Esophagus muscularis mucosa (tissue), 4 donors: ENCODE data around the gene UBTD2. TPM values are rescaled to one million over a fixed set of nuclear protein-coding genes. Genes with fewer than 3 reads are reported as not detected.
A peak's percentile ranks its signal among the peaks of the same experiment; 100 is the strongest.
"Not testable (repeated sequence)": the region's sequence is repeated elsewhere in the genome, so short reads cannot be mapped to it uniquely, and the experiment has no call there.

Experiments
- DNase-seq: peaks from one replicate; pipeline ENCODE4 v3.0.0-alpha.2; 2017; ENCODE audit errors: extremely low spot score
- H3K27ac ChIP-seq, 4 donors: fragments of 200-600 bp; sonication (generic); replicated peaks in 1 of 4; 1 replicate in 3 of 4; 2 replicates in 1 of 4; pipeline ENCODE4 v1.5.1; 2016 to 2019; ENCODE audit warnings: mild to moderate bottlenecking in 1 of 4
- H3K27me3 ChIP-seq, 4 donors: fragments of 200-600 bp; sonication (generic); one replicate each; pipeline versions ENCODE4 v1.5.1 to v1.6.0; 2016 to 2019
- H3K36me3 ChIP-seq, 4 donors: fragments of 200-600 bp; sonication (generic); one replicate each; pipeline ENCODE4 v1.5.1; 2016 to 2019
- H3K4me1 ChIP-seq, 4 donors: fragments of 200-600 bp; sonication (generic); one replicate each; pipeline ENCODE4 v1.5.1; 2016 to 2019
- H3K4me3 ChIP-seq, 4 donors: fragments of 200-600 bp; sonication (generic); 1 replicate in 2 of 4; 2 replicates in 2 of 4; pipeline ENCODE4 v1.5.1; 2016 to 2019; ENCODE audit warnings: mild to moderate bottlenecking in 4 of 4, moderate library complexity in 1 of 4
- H3K9me3 ChIP-seq, 4 donors: fragments of 200-600 bp; sonication (generic); 1 replicate in 3 of 4; 2 replicates in 1 of 4; pipeline ENCODE4 v1.5.1; 2016 to 2019
- EP300 ChIP-seq: sonication (generic); formaldehyde crosslinking; IDR thresholded peaks from one replicate; pipeline ENCODE4 v1.6.1; 2017; ENCODE audit warnings: antibody characterized with exemption
- POLR2A ChIP-seq: fragments of 450-650 bp; IDR thresholded peaks from one replicate; pipeline ENCODE4 v1.6.1; 2017; ENCODE audit warnings: antibody characterized with exemption, moderate library complexity, mild to moderate bottlenecking, low read depth
- POLR2AphosphoS5 ChIP-seq, 2 donors: sonication (generic); formaldehyde crosslinking; IDR thresholded peaks; one replicate each; pipeline ENCODE4 v1.6.1; 2017; ENCODE audit warnings: antibody characterized with exemption in 2 of 2
- WGBS: methylation state at CpG from one replicate; pipeline ENCODE4 v1.1.5; 2018; 5-methylcytosine and 5-hydroxymethylcytosine counted together
- intact Hi-C: fragments of 100-400 bp; cut with DNase I; formaldehyde crosslinking; loops from one replicate; pipeline ENCODE4 v1.15.1; 2023
- total RNA-seq, 4 donors: library from RNA; depleted of rRNA; stranded (reverse); fragments of >200 nt; gene quantifications; one replicate each; pipeline versions ENCODE4 v1.1.0 to v1.2.1, GENCODE V29; 2016
- TF ChIP-seq, protein P1 (sequence below), 3 experiments: fragments of 200-600 bp in 2 of 3; fragments of 450-650 bp in 1 of 3; sonication (generic) in 2 of 3; IDR thresholded peaks; one replicate each; pipeline ENCODE4 v1.5.1; 2017 to 2019; ENCODE audit warnings: antibody characterized with exemption in 3 of 3, mild to moderate bottlenecking in 2 of 3, moderate library complexity in 1 of 3

Gene UBTD2
- total RNA-seq, 4 donors from 2014 or later = 19.4 to 20.0 (median 19.9) TPM

DNA sequence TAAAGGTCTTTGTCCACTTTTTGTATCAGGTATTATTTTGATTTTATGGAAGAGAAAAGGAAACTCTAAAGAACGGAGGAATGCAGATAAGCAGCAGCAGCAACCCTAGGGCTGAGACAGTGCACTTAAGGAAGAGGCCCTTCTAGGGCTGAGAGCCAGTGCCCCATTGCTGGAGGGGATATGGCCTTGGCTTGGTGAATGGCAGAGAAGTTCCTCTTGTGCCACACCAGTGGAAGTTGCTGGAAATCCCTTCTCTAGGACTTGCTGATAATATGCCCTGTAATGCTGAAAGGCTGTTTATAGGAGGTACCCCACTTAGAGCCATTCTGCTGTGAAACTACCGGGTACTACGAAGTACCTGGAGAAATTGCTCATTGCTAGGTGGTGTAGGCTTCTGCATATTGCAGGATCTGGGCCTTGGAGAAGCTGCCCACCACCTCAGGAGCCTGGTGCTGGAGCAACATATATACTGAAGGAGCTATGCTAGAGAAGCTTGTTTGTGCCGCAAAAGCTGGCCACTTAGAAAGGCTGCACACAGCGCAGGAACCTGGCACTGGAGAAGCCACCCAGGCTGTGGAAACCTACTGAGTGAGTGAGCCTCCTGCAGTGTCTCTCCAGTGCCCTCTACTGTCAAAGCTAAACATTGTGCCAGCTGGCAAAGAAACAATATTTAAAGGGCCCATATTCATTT is 9.6 kb upstream of the UBTD2 start:
- Histone ChIP-seq H3K27ac (no peak overlapping the region), H3K4me3 (no peak overlapping the region), H3K9me3 (no peaks in the 10 kb centered on the region), H3K36me3 (no peaks in the 10 kb centered on the region), H3K27me3 (no peaks in the 10 kb centered on the region), H3K4me1 (peaks cover 3 to 6% (median 4%) of the 10 kb centered on the region in 4 donors)
- 57% methylated on average over 5 of the region's 5 CpGs for WGBS
- peak; percentile 90 for DNase-seq
- intact Hi-C loops = loop anchor here (5.0 kb wide), 1 partner anchor 106 kb away; the partner anchor contains the start of gene STK10
- TF ChIP-seq POLR2AphosphoS5 (IDR thresholded peaks at IDR 0.05) (peak; percentile 25 to 56), POLR2A (no peak), EP300 (no peak)
- TF ChIP-seq, protein P1, sequence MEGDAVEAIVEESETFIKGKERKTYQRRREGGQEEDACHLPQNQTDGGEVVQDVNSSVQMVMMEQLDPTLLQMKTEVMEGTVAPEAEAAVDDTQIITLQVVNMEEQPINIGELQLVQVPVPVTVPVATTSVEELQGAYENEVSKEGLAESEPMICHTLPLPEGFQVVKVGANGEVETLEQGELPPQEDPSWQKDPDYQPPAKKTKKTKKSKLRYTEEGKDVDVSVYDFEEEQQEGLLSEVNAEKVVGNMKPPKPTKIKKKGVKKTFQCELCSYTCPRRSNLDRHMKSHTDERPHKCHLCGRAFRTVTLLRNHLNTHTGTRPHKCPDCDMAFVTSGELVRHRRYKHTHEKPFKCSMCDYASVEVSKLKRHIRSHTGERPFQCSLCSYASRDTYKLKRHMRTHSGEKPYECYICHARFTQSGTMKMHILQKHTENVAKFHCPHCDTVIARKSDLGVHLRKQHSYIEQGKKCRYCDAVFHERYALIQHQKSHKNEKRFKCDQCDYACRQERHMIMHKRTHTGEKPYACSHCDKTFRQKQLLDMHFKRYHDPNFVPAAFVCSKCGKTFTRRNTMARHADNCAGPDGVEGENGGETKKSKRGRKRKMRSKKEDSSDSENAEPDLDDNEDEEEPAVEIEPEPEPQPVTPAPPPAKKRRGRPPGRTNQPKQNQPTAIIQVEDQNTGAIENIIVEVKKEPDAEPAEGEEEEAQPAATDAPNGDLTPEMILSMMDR (IDR thresholded peaks at IDR 0.05) = peak; percentile 67 to 84 (median 76)

DNA sequence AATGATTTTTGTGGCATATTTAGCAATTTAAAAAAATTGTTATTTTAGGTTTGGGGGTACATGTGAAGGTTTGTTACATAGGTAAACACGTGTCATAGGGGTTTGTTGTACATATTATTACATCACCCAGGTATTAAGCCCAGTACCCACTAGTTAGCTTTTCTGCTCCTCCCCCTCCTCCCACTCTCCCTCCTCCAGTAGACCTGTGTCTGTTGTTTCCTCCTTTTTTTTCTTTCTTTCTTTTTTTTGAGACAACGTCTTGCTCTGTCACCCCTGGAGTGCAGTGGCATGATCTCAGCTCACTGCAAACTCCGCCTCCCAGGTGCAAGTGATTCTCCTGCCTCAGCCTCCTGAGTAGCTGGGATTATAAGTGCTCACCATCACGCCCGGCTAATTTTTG is 8.3 kb upstream of the UBTD2 start:
- H3K27ac ChIP-seq, H3K4me3 ChIP-seq, H3K36me3 ChIP-seq, H3K27me3 ChIP-seq, H3K4me1 ChIP-seq, H3K9me3 ChIP-seq, DNase-seq: not testable (repeated sequence)
- WGBS = 84% methylated on average over 5 of the region's 5 CpGs
- intact Hi-C loops = loop anchor here (5.0 kb wide), 1 partner anchor 105 kb away; the partner anchor contains the start of gene STK10

DNA sequence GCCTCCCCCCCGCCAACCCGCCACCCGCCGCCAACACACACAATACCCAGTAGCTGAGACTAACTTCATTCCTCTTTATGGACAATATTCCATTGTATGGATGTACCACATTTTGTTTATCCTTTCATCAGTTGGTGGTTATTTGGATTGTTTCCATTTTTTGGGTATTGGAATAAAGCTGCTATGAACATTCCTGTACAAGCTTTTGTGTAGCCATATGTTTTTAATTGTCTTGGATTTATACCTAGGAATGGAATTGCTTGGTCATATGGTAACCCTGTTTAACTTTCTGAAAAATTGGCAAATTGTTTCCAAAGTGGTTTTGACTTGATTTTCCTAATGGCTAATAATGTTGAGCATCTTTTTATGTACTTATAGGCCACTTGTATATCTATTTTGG is 4.9 kb upstream of the UBTD2 start:
- Histone ChIP-seq H3K27ac (no peak overlapping the region), H3K4me1 (peaks cover 3 to 15% (median 9%) of the 10 kb centered on the region in 4 donors), H3K27me3 (no peaks in the 10 kb centered on the region), H3K4me3 (no peak overlapping the region), H3K36me3 (no peaks in the 10 kb centered on the region), H3K9me3 (no peaks in the 10 kb centered on the region)
- TF ChIP-seq, protein P1 (IDR thresholded peaks at IDR 0.05) = no peak
- TF ChIP-seq EP300 = no peak
- no peak for TF ChIP-seq POLR2A
- no peak for TF ChIP-seq POLR2AphosphoS5 (IDR thresholded peaks at IDR 0.05)
- peak; percentile 14 for DNase-seq
- 100% methylated on average over 4 of the region's 4 CpGs for WGBS
- intact Hi-C loops = loop anchor here (10.0 kb wide), 1 partner anchor 166 kb away; the partner anchor contains the start of gene SH3PXD2B

DNA sequence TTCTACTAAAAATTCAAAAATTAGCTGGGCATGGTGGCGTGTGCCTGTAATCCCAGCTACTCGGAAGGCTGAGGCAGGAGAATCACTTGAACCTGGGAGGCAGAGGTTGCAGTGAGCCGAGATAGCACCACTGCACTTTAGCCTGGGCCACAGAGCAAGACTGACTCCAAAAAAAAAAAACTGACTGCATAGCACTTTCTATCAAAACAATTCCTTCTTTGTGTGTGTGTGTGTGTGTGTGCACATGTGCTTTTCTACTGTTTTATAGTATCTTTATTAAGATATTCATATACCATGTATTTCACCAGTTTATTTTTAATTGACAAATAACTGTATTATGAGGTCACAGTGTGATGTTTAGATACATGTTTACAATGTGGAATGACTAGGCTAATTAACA is 3.6 kb upstream of the UBTD2 start:
- not testable (repeated sequence) for H3K4me3 ChIP-seq, H3K27ac ChIP-seq, H3K9me3 ChIP-seq, DNase-seq, H3K36me3 ChIP-seq, H3K27me3 ChIP-seq
- peaks cover 4 to 20% (median 12%) of the 10 kb centered on the region in 4 donors for H3K4me1 ChIP-seq
- intact Hi-C loops = loop anchor here (10.0 kb wide), 1 partner anchor 168 kb away; the partner anchor contains the start of gene SH3PXD2B
- 90% methylated on average over 3 of the region's 3 CpGs for WGBS

DNA sequence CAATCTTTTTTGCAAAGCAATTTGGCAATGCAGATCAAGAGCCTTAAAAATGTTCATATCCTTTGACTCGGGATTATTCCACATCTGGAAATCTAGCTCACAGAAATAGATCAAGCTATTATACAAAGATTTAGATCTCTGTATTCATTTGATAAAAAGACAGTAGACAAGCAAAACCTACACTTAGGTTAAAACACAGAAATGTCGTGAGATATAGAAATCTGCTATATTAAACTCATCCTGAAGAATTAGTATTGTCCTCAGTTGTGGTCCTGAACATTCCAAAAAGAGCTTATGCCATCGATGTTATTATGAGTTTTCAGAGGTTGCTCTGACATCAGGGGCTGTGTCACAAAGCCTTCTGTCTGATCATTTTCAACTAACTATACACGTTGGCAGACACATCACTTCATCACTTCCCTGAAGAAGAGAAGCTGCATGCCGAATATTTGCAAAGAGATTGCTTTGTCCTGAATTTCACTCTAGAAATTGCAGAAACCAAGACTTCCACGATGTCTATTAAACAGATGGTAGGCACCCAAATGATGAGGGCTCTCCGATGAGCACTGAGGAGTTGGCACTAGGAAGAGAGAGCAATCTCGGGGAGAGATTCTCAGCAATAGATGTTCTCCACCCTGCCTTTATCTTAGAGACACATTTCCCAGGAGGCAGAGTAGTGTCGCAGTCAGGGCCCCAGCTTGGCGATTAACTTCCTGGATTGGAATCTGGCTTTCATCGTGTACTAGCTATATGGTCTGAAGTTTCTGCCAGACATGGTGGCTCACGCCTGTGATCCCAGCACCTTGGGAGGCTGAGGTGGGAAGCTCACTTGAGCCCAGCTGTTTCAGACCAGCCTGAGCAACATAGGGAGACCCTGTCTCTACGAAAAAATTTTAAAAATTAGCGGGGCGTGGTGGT is 1.9 kb upstream of the UBTD2 start:
- intact Hi-C loops = loop anchor here (10.0 kb wide), 1 partner anchor 169 kb away; the partner anchor contains the start of gene SH3PXD2B
- Histone ChIP-seq H3K9me3 (no peaks in the 10 kb centered on the region), H3K36me3 (no peaks in the 10 kb centered on the region), H3K27ac (peak overlapping the region in 1 of 4 donors; percentile 97), H3K27me3 (no peaks in the 10 kb centered on the region), H3K4me1 (peaks cover 20 to 37% (median 29%) of the 10 kb centered on the region in 4 donors), H3K4me3 (peak overlapping the region in 1 of 4 donors; percentile 95)
- no peak for TF ChIP-seq EP300
- TF ChIP-seq POLR2AphosphoS5 (IDR thresholded peaks at IDR 0.05) = no peak
- TF ChIP-seq, protein P1 (IDR thresholded peaks at IDR 0.05) = no peak
- no peak for TF ChIP-seq POLR2A
- WGBS = 72% methylated on average over 15 of the region's 15 CpGs
- peak; percentile 53 for DNase-seq
